Activated CD8-positive, alpha-beta memory T cell treated with anti-CD3 and anti-CD28 coated beads for 48 hours (primary cell): ENCODE measurements around the gene SCG3.

Experiments
- DNase-seq, 3 experiments: peaks; one replicate each; pipeline ENCODE4 v3.0.0-alpha.2; 2020; ENCODE audit warnings: low read depth in 2 of 3, low spot score in 2 of 3

The SCG3 gene

DNA sequence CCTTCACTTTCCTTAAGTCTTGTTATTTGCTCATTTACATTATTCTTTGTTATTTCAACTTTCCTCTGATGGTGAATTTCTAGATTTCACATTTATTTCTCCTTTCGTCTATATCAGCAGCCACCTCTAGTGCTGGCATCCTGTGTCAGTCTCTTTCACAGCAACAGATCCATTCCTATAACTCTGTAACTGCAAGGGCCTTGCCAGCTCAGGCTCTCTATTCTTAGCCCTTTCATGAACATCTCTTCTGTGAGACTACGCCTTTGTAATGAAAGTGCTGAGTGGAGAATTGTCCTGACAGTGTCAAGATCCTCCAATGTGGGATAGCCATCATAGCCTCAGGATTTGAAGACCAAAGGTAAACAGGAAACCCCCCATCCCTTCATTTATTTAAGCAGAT lies 3.9 kb upstream of the SCG3 start:
- no peak for DNase-seq

DNA sequence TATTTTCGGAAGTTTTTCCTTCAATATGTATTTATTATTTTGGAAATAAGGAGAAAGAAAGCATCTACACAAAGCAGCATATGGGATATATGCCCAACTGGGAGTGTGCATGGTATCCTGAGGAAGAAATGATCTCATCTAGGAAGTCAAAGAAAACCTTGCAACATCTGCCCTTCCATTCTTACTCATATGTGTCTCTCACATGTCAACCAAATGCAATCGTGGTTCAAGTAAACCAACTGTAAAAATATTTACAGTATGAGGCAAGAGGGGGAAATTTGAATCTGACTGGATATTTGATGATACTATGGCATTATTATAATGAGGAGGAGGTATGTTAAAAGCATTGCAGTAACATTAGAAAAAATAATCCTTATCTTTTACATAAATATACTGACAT lies 3.2 kb upstream of the SCG3 start:
- no peak for DNase-seq

DNA sequence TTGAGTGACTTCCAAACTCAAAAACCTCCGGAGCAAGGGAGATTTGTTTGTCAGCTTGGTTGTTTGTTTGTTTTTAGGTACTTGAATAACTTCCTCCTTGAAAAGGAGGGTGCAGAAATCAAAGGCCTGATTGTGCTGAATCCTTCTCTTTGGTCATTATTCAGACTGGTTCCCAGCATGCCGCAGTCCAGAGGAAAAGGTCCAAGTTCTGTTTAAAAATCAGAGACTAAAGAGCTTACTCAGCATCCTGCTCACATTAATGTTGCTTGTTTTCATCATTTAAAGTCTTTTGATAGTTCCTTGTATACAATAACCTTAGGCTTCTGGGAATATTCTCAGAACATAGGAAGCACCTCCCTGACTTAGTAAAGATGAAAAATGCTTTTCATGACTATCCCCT lies 982 bp upstream of the SCG3 start:
- no peak for DNase-seq

DNA sequence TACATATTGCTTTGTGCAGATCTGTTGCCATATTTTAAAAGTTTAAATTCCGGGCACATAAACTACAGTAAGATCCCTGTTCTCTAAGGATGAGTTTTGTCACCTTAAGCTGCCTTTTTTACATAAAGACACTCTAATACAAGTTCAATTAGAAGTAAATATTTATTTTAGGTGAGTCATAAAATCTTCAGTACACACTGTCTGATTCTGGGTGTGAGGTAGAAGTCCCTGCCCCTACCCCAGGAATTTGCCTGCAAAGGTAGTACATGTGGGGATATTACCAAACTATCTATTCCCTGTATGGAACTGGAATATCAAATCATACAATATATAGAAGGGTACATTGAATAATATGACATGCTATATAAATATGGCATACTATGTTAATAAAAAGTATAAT lies 6.3 kb downstream of the SCG3 start:
- no peak for DNase-seq

DNA sequence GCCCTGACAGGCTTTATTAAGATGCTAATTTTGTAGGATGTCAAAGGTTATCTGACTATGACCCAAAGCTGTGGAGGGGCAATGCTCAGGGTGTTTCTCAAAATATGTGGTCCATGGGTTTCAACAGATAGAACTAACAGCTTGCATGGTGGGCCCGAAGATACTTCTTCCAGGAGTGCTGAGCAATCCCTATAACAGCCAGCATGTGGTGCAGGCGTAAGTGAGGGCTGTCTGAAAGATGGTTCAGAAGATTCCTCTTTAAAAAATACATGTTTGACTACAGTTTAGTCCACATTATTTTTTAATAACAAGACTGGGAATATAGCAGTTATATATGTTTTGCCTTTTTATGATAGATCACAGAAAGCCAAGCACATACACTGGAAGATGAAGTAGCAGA lies 7.6 kb downstream of the SCG3 start:
- DNase-seq: no peak

DNA sequence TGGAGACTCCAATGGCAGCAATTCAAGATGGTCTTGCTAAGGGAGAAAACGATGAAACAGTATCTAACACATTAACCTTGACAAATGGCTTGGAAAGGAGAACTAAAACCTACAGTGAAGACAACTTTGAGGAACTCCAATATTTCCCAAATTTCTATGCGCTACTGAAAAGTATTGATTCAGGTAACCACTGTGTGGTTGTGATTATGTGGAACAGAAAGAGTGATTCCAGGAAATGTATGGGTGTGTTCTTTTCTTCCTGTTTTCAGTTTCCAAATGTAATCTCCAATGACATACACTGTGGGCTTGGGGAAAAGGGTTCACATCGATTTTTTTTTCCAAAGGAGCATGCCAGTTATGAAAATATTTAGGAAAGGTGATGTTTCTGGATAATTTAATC lies 10.9 kb downstream of the SCG3 start:
- no peak for DNase-seq

DNA sequence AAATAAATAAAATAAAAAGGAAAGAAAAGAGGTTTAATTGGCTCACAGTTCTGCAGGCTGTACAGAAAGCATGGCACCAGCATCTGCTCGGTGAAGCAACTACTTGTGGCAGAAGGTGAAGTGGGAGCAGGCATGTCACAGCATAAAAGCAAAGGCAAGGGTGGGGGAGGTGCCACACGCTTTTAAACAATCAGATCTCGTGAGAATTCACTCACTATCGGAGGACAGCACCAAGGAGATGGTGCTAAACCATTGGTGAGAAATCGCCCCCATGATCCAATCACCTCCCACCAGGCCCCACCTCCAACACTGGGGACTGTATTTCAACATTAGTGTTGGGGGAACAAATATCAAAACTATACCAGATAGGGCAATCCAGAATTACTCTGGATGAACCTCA lies 15.3 kb downstream of the SCG3 start:
- no peak for DNase-seq

DNA sequence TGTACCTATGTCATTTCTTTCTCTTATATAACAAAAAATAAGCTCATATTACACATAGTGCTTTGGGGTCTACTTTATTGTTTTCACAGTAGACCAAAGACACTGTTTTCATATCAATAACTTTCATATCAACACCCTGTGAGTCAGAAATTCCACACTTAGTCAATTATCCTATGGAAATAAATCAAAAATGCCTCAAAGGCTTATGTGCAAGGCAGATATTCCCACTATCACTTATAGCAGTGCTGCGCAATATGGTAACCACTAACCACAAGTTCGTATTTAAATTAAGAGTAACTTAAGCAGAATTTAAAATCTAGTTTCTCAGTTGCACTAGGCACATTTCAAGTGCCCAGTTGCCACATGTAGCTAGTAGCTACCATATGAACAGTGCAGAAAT lies 15.9 kb downstream of the SCG3 start:
- DNase-seq: no peak

DNA sequence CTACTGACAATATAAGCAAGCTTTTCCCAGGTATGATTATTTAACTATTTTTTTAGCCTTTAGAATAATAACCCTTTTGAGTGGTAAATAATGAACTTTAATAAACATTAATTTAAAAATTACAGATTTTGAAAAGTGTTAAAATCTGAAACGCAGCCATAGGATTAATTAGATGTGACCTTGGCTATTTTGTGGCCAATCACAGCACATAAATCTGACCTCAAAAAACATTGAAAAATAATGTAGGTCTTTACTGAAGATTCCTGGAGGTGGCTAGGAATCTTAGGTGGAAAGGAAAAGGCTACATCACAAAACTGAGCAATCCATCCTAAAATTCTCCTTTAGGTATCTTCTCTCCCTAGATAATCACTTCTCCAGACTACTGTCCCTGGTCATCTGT lies 18.1 kb downstream of the SCG3 start:
- no peak for DNase-seq

DNA sequence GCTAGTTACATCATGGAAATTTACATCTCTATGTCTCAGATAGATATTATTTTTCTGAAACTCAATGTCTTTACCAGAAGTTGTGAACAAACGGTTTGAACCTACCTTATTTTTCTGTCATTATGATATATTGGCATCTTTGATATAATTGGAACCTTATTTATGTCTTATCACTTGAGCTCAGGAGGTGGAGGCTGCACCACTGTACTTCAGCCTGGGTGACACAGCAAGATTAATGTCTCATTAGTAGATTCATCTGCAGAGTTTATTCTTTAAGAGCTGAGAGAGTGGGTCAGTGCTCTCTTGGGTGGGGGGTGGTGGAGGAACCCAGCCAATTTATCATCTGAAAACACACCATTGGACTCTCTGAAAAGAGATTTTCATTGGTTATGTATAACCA lies 21.4 kb downstream of the SCG3 start:
- DNase-seq: no peak

DNA sequence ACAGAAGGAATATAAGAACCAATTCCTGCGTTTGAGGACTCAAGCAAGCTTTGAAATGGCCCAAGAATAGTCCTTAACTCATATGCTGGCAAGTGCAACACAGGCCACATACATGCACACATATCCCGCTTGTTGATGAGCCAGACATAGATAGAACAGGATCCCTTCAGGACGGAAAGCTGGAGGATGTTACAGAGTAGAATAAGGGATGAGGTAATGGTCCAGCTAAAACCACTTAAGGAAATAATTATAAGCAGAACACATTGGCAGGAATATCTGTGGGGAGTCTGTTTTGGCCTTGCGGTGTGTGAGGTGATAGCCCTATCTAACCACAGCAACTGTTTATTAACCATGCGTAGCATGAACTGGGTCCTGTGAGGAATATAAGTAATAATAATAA lies 25.0 kb downstream of the SCG3 start:
- DNase-seq: no peak

DNA sequence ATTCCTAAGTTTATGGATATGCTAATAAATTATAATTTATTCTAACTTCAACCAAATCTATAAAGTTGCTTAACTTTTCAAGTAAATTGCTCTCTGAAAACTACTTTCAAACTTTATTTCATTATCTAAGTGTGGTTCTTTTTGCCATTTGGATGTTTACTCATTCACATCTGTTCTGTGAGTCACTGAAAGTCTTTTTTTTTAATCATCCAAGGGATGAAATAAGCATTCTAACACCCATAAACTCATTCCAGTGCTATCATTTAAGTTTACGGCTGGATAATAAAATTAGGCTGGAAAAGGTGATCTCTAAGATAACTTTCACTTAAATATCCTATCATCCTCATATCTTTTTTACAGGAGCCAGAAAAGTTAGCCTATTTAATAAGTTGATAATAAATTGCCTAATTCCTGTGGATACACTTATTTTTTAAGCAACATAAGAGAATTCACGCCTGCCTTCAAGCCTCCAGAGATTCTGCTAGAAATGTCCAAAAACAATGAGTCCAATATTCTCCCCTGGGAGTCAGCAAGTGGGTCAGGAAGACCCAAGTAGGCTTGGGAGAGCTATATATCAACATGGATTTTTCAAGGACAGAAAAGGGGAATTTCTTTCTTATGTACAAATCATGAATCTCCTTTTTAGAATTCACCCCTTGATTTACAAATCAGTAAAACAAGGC lies 25.8 kb downstream of the SCG3 start:
- no peak for DNase-seq

DNA sequence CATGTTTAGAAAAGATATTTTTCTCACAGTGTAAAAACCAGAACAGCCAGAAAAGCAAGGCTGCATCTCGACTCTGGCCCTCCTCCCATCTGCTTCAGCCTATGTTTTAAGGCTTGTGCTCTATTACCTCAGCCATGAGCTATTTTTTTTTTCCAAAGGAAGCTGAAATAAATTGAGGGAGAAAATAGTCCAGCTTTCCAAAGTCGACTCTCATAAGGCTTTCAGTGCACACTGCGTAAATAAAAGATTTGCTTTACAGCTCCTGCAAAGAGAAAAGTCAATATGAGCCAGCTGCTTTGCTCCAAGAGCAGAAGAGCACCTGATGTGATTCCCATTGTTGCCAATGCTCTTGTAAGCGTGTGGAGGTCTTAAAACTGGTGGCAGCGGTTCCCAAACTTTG lies 26.7 kb downstream of the SCG3 start:
- no peak for DNase-seq

DNA sequence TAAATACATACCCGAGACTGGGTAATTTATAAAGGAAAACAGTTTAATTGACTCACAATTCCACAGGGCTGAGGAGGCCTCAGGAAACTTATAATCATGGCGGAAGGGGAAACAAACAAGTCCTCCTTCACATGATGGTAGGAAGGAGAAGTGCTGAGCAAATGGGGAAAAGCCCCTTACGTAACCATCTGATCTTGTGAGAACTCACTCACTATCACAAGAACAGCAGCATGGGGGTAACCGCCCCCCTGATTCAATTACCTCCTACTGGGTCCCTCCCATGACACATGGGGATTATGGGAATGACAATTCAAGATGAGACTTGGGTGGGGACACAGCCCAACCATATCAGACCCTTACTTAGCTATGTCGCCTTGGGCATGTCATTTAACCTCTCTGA lies 27.7 kb downstream of the SCG3 start:
- DNase-seq: no peak

DNA sequence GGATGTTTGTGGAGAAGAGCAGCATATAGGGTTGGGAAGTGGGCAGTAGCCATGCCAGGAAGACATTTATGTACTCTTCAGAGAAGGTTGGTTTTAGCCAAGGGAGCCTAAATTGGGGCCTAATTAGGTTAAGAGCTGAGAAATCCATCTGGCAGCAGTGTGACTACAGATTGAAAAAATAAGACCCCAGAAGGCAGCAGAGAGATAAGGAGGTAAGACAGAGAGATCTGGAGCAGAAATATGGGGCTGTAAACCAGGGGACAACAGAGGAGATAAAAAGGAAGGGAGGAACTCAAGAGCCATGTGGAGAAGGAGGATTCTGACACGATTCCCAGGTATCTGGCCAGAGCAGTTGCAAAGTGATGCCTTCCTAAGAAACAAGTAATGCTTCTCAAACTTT lies 32.9 kb downstream of the SCG3 start:
- no peak for DNase-seq

DNA sequence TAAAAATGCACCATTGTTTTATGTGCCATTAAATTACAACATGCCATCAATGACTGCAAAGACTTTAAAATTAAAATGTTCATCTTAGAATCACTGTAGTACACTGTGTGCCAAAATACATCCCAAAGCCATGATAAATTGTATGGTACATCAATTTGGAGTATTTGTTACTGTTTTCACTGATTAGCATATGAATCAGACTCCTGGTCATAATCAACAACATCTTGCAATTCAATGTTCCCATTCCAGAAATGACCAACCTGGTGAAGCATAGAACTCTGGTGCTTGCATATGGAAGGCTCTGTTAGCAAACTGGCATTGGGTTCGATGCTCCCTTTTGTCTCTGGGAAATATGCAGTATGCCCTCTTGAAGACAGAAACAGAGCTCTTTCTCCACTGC lies 33.6 kb downstream of the SCG3 start:
- DNase-seq: no peak

DNA sequence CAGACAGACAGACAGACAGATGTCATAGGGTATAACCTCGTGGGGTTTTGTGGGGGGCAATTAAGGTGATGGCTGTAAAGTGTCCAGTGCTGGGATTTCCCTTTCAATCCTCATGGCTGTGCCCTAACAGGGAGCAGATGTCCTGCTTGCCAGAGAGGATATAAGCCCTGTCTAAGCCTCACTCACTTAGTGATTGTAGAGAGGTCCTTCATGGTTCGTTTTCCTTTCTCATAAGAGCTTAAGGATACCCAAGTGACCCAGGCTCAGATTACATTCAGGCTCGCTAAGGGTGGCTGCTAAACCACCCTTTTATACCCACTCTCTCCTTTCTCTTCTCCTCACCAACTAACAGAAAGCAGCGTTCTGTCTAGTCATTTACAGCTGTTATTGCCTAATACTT lies 36.9 kb downstream of the SCG3 start:
- no peak for DNase-seq

DNA sequence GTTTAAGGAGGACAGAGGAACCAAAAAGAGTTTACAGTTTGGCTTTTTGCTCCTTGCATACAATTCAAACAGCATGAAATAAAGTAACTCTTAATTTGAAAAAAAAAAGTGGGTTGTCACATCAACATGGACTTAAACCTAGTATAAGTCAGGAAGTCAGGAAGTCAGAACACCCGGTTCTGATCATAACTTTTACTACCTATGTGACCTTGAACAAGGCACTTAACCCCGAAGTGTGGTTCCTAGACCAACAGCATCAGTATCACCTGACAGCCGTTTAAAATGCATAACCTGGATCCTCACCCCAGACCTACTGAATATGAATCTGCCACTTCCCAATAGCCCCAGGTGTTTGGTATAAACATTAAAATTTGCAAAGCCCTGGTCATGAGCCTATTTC lies 37.4 kb downstream of the SCG3 start:
- DNase-seq: no peak

DNA sequence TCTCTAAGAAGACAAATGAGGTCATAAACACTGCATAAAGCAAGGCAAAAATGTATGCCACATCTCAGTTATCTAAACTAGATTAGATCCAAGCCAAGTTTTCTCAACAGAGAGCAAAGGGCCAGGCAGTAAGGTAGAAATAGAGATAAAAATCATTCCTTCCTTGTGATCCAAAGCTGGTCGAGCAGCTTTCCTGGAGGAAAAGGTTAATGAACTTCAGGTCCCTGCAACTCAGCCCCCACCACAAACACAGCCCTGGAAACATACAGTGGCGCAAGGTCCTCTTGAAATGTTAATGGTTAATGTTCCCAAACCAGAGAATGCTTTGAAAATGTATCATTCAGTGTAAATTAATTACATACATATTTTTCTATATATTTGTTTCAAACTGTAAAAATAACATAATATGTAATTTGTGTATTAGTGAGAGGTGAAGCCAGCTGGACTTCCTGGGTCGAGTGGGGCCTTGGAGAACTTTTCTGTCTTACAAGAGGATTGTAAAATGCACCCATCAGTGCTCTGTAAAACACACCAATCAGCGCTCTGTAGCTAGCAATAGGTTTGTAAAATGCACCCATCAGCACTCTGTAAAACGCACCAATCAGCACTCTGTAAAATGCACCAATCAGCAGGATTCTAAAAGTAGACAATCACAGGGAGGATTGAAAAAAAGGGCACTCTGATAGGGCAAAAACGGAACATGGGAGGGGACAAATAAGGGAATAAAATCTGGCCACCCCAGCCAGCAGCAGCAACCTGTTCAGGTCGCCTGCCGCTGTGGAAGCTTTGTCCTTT lies 39.1 kb downstream of the SCG3 start:
- no peak for DNase-seq

DNA sequence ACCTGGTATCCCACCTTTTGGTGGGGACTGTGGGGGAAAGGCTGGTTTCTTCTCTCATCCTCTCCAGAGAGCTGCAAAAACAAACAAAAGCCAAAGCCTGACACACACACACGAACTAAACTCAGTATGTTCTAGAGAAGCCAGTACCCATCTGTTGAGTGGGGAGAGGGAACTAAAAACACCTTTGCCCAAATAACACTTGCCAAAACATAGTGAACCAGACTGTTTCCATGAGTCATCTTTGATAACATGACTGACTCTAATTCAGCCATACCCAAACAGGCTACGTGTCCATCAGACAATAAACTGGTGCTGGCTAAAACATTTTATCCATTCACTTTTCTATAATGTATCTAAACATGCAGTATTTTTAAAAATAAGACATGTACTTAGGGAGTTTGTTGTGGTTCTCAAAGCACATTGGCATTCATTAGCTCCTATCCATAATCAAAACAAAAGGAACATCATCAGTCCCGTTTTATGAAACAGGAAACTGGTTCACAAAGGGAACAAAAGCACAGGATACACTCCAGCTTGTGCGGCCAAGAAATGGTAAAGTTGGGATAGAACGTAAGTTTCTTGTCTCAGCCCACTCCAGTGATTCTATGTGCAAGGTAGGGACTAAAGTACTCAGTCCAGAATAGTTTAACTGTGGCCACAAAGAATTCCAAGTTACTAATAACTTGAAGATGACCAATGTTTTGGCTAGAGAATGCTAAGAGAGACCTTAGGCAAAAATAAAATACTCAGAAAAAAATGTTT lies 40.1 kb downstream of the SCG3 start:
- no peak for DNase-seq

DNA sequence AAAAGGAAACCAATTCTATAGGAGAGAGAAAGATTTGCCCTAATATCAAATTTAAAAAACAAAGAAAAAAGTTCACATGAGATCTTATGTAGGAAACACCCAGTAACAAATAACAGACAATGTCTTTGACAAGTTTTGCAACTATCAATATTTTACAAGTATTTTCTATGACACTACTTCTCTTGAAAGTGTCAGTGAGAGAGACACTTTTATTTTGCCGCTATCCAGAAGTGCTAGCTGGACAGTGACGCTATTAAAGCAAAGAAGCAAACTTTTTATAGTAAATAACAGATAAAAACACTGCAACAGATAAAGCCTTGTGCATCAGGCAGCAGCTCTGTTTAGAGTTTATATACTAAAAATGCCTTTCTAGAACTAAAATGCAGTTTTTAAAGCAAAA lies 42.9 kb downstream of the SCG3 start:
- no peak for DNase-seq

DNA sequence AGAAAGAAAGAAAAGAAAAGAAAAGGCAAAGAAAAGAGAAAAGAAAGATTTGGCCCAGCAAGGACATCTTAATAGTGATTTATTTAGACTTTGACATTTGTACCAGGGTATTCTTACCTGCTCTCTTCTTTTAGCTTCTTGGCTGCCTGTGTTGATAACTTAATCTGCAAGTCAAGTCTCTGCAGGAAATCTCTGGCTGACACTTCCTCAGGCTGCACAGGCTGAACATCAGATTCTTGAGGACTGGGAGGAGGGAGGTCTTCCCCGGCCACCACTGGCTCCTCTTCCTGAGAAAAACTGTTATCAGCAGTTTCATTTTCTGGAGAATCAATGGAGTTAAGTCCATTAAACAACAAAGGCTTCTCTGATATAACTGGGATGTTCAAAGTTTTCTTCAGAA lies 43.4 kb downstream of the SCG3 start:
- no peak for DNase-seq
